Esophagus squamous epithelium (tissue), 5 donors: ENCODE data around the gene SLC38A4. TPM values are rescaled to one million over a fixed set of nuclear protein-coding genes. Genes with fewer than 3 reads are reported as not detected.

Experiments
- DNase-seq: peaks from one replicate; lab custom pipeline; 2025; lab: John Stamatoyannopoulos, UW
- H3K27ac ChIP-seq, 4 donors: fragments of 200-600 bp; sonication (generic); one replicate each; pipeline ENCODE4 v1.5.1; 2016 to 2019; ENCODE audit warnings: mild to moderate bottlenecking in 1 of 4
- H3K27me3 ChIP-seq, 4 donors: fragments of 200-600 bp; sonication (generic); 1 replicate in 3 of 4; 2 replicates in 1 of 4; pipeline versions ENCODE4 v1.5.1 to v1.6.0; 2017 to 2021; ENCODE audit warnings: antibody characterized with exemption in 1 of 4
- H3K36me3 ChIP-seq, 3 donors: fragments of 200-600 bp; sonication (generic); one replicate each; pipeline ENCODE4 v1.5.1; 2016 to 2019
- H3K4me1 ChIP-seq, 3 donors: fragments of 200-600 bp; sonication (generic); one replicate each; pipeline ENCODE4 v1.5.1; 2017 to 2019
- H3K4me3 ChIP-seq, 4 donors: fragments of 200-600 bp; sonication (generic); 1 replicate in 3 of 4; 2 replicates in 1 of 4; pipeline ENCODE4 v1.5.1; 2016 to 2019; ENCODE audit warnings: mild to moderate bottlenecking in 2 of 4, moderate library complexity in 1 of 4
- H3K9me3 ChIP-seq, 3 donors: fragments of 200-600 bp; sonication (generic); one replicate each; pipeline ENCODE4 v1.5.1; 2016 to 2019
- CTCF ChIP-seq, 6 experiments: fragments of 450-650 bp in 4 of 6; fragments of 200-600 bp in 2 of 6; sonication (generic) in 2 of 6; IDR thresholded peaks; one replicate each; pipeline ENCODE4 v1.5.1; 2016 to 2019; ENCODE audit warnings: antibody characterized with exemption in 6 of 6, mild to moderate bottlenecking in 4 of 6, moderate library complexity in 4 of 6
- POLR2A ChIP-seq, 4 donors: fragments of 450-650 bp; IDR thresholded peaks; one replicate each; pipeline ENCODE4 v1.6.1; 2017; ENCODE audit warnings: antibody characterized with exemption in 4 of 4, mild to moderate bottlenecking in 4 of 4, moderate library complexity in 3 of 4
- WGBS, 2 donors: methylation state at CpG; one replicate each; pipeline ENCODE4 v1.1.5; 2018; 5-methylcytosine and 5-hydroxymethylcytosine counted together
- intact Hi-C: fragments of 100-400 bp; cut with DNase I; formaldehyde crosslinking; loops from one replicate; pipeline ENCODE4 v1.15.0; 2022
- total RNA-seq, 4 donors: library from RNA; depleted of rRNA; stranded (reverse); fragments of >200 nt; gene quantifications; one replicate each; pipeline ENCODE4 v1.1.0, GENCODE V29; 2016
- donor health status: DM: yes; HTN: yes; CAD: no.

The SLC38A4 gene
- total RNA-seq, 4 donors from 2014 or later = 1.0 to 2.4 (median 2.1) TPM

GRCh38 chr12:46808317-46808716 is 17.5 kb downstream of the SLC38A4 start:
- intact Hi-C loops = no loop called here
- Histone ChIP-seq H3K27me3 (no peaks in the 10 kb centered on the region), H3K4me1 (no peaks in the 10 kb centered on the region), H3K36me3 (no peaks in the 10 kb centered on the region), H3K27ac (no peak overlapping the region), H3K4me3 (no peak overlapping the region), H3K9me3 (no peaks in the 10 kb centered on the region)
- DNase-seq = no peak
- WGBS, 2 donors = 95 to 100% methylated on average over 2 of the region's 2 CpGs
- TF ChIP-seq CTCF (IDR thresholded peaks at IDR 0.05) (no peak), POLR2A (IDR thresholded peaks at IDR 0.05) (no peak)

- TF ChIP-seq CTCF (IDR thresholded peaks at IDR 0.05) (no peak), POLR2A (IDR thresholded peaks at IDR 0.05) (no peak)
- Histone ChIP-seq H3K27ac (no peak overlapping the region), H3K4me1 (no peaks in the 10 kb centered on the region), H3K36me3 (no peaks in the 10 kb centered on the region), H3K27me3 (no peaks in the 10 kb centered on the region), H3K9me3 (no peaks in the 10 kb centered on the region), H3K4me3 (no peak overlapping the region)
- no peak for DNase-seq
- intact Hi-C loops = no loop called here
- WGBS, 2 donors = 76 to 80% methylated on average over 3 of the region's 3 CpGs
These were observed 21.7 kb downstream of the SLC38A4 start for GRCh38 chr12:46804054-46804453.

- Histone ChIP-seq H3K27me3 (no peaks in the 10 kb centered on the region), H3K4me3 (no peak overlapping the region), H3K9me3 (no peaks in the 10 kb centered on the region), H3K36me3 (no peaks in the 10 kb centered on the region), H3K4me1 (no peaks in the 10 kb centered on the region), H3K27ac (no peak overlapping the region)
- TF ChIP-seq CTCF (IDR thresholded peaks at IDR 0.05) = no peak
- no peak for TF ChIP-seq POLR2A (IDR thresholded peaks at IDR 0.05)
- 63 to 75% methylated on average over 3 of the region's 3 CpGs for WGBS, 2 donors
- DNase-seq = no peak
- intact Hi-C loops = no loop called here
These were observed 22.3 kb downstream of the SLC38A4 start for GRCh38 chr12:46803517-46803916.

- Histone ChIP-seq H3K4me1 (no peaks in the 10 kb centered on the region), H3K27me3 (no peaks in the 10 kb centered on the region), H3K27ac (no peak overlapping the region), H3K36me3 (no peaks in the 10 kb centered on the region), H3K9me3 (no peaks in the 10 kb centered on the region), H3K4me3 (no peak overlapping the region)
- WGBS, 2 donors = 52 to 71% methylated on average over 1 of the region's 1 CpG
- TF ChIP-seq POLR2A (IDR thresholded peaks at IDR 0.05) (no peak), CTCF (IDR thresholded peaks at IDR 0.05) (no peak)
- intact Hi-C loops = no loop called here
- no peak for DNase-seq
These were observed 24.5 kb downstream of the SLC38A4 start for GRCh38 chr12:46801293-46801692.

GRCh38 chr12:46800160-46800559 is 25.6 kb downstream of the SLC38A4 start:
- Histone ChIP-seq H3K27me3 (no peaks in the 10 kb centered on the region), H3K9me3 (no peaks in the 10 kb centered on the region), H3K4me3 (no peak overlapping the region), H3K36me3 (no peaks in the 10 kb centered on the region), H3K27ac (no peak overlapping the region), H3K4me1 (no peaks in the 10 kb centered on the region)
- intact Hi-C loops = no loop called here
- TF ChIP-seq CTCF (IDR thresholded peaks at IDR 0.05) = no peak
- no peak for TF ChIP-seq POLR2A (IDR thresholded peaks at IDR 0.05)
- DNase-seq = no peak
- WGBS, 2 donors = 88% methylated on average over 4 of the region's 4 CpGs
